Subcutaneous adipose tissue (tissue), 4 donors: ENCODE measurements around the gene ELFN1. TPM values are rescaled to one million over a fixed set of nuclear protein-coding genes. Genes with fewer than 3 reads are reported as not detected.

ENCODE experiments used
- CTCF ChIP-seq: fragments of 450-650 bp; IDR thresholded peaks from one replicate; pipeline ENCODE4 v1.5.1; 2016; ENCODE audit warnings: low read depth, mild to moderate bottlenecking, control low read depth, antibody characterized with exemption, moderate library complexity
- total RNA-seq, 4 donors: library from RNA; depleted of rRNA; stranded (reverse); fragments of >200 nt; gene quantifications; one replicate each; pipeline ENCODE4 v1.1.0, GENCODE V29; 2016

ELFN1 gene
- total RNA-seq, 4 donors from 2014 or later, result 0.51 to 3.6 (median 0.85) TPM

GRCh38 chr7:1647961-1648672 lies 22.0 kb upstream of the ELFN1 start:
- TF ChIP-seq CTCF, result no peak

- TF ChIP-seq CTCF, result no peak
Measured at GRCh38 chr7:1649751-1650326, 20.2 kb upstream of the ELFN1 start.

GRCh38 chr7:1650363-1651030 lies 19.6 kb upstream of the ELFN1 start:
- no peak for TF ChIP-seq CTCF

GRCh38 chr7:1651031-1651446 lies 19.0 kb upstream of the ELFN1 start:
- TF ChIP-seq CTCF, result no peak

GRCh38 chr7:1651891-1652290 lies 18.2 kb upstream of the ELFN1 start:
- TF ChIP-seq CTCF, result no peak

GRCh38 chr7:1653500-1653899 lies 16.6 kb upstream of the ELFN1 start:
- no peak for TF ChIP-seq CTCF

- no peak for TF ChIP-seq CTCF
Measured at GRCh38 chr7:1654111-1654510, 16.0 kb upstream of the ELFN1 start.
